Stimulated activated CD8-positive, alpha-beta memory T cell treated with anti-CD3 and anti-CD28 coated beads, Interleukin-15, amount 100 ng/mL, for 48 hours (primary cell): ENCODE data around the gene TMEM184B.

ENCODE experiments used
- DNase-seq, 2 donors: peaks; one replicate each; pipeline ENCODE4 v3.0.0-alpha.2; 2020; ENCODE audit warnings: low read depth in 2 of 2

Gene TMEM184B

DNA sequence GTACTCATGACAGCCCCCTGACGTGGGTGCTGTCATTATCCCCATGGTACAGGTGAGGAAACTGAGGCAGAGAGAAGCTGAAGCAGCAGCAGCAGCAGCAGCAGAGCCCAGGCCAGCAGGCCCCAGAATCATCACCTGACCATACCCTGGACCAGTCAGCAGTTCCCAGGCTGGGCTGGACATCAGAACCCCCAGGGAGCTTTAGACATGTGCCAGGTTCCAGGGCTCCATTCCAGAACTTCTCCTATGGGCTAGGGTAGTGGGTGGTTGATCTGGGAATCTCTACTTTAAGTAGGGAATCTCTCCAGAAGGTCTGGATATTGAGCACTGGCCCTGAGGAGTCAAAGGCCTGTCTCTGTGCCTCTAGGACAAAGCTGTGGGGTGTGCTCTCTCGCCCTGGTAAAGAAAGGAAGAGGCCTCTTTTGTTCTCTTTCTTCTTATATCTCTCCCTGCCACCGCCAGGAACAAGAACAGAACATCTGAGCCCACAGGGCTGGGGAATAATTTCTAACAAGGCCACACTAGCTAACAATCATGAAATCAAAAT lies 44.4 kb downstream of the TMEM184B start:
- no peak for DNase-seq

DNA sequence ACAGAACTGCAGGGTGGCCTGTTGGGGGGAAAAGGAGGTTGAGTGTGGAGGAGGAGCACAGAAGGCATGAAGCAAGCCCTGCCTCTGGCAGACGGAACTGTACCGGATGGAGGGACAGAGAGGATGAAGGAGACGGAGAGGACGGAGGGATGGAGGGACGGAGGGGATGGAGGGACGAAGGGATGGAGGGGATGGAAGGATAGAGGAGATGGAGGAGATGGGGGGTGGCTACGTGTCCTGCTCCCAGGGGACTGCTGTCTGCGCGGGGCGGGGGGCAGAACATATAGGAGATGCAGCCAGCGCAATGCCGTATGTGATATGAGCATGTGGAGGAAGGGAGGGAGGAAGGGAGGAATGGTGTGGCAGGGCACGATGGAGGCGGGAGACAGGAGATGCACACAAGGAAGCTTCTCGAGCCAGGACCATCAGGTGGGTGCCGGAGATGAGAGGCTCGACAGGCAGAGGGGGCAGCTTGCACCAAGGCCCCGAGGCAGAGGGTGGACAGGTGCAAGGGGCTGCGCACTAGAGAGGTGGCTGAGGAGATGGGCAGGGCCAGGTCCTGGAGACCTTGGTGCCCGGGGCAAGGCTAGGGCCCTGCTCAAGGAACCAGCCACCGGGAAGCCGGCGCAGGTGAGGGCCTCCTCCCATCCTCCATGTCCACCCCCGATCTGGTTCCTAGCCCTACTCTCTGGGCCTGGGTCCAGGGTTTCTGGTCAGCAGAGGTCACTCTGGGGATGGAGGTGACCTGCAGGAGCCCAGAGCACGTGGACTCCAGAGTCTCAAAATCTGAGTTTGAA lies 45.8 kb downstream of the TMEM184B start:
- no peak for DNase-seq

DNA sequence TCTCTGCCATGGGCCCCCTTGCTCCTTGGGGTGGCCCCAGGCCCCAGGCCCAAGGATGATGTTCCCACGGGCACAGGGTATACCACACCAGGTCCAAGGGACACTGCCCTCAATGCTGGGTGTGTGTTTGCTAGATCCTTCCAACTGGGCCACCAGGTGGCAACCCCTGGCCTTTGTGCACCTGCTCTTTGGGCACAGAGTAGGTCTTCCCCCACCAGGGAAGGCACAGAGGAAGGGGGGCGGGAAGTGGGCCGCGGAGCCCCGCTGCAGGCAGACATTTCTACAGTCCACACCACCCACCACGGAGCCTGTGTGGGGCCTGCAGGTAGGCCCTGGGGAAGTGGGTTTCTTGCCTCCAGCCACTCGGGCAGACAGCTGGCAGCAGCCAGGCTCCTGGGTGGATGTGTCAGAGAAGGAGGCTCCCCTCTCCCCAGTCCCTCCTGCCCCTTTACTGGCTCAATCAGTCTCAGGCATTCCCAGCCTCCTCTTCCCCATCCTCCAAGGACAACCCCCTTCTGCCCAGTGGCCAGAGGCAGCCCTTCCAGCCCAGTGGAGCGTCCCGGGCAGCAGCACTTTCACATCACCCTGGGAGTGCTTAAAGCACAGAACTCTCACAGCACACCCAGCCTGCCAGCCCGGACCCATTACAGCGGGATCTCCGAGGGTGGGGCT lies 49.4 kb downstream of the TMEM184B start:
- no peak for DNase-seq

DNA sequence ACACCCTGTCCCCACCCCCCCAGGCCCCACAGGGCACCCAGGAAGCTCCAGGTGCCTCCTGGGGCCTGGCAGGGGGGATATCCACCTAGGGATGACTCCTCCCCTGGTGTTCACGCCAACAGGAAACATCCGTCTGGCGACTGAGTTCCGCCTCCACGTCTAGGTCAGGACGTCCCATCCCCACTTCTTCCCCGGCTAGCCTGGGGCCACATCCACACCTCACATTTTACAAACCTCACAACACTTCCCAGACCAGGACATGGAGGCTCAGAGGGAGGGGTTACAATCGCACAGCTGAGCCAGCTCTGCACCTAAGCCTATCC lies 50.1 kb downstream of the TMEM184B start:
- DNase-seq = no peak

DNA sequence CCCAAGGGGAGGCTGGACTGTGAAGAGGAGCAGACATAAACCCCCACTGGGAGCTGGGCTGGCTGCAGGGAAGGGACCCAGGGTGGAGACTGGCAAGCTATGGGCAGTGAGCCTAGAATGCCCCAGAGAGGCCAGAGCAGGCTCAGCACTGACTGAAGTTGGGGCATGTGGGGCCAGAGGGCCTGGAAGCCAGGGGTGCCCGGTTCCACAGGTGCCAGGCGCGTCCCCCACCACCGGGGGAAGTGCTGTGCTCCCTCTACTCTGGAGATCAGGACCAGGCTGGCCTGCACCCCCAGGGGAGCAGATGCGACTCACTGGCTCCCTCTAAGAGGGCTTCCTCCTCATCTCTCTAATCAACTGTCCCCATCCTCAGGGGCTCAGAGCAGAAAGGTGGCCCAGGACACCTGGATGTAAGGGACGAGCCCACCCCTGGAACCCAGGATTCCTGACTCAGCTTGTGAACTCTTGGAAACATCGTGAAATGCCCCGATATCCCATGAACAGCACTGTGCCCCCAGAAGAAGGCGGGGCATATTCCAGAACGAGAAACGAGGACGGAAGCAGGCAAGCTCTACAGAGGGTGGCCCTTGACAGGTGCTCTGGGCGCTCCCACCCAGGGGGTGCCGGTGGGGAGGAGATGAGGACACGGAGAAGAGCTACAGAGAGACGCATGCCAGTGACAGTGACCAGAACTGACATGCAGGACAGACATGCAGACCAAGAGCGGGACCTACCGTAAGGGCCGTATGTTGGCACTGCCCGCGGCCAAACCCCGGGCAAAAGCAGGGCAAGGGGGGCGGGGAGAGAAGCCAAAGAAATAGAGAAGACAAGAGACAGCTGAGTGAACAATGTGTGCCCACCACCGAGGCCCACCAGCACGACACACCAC lies 50.7 kb downstream of the TMEM184B start:
- no peak for DNase-seq

DNA sequence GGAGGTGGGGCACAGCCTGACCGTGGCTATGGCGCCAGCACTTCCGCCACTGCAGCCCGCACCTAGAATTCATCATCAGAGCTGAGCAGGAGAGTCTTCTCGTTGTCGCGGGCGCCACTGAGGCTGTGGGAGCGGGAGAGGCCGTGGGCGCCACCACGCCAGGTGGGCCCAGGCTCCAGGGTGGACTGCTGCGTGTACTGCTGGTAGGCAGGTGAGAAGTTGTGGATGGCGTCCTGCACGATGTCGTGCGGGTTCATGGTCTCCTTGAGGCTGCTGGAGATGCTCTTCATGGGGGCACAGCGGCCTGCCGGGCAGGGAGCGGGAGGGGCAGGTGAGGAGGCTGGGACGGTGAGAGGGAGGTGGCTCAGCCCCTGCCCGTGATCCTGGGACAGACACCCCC lies 51.4 kb downstream of the TMEM184B start:
- no peak for DNase-seq

DNA sequence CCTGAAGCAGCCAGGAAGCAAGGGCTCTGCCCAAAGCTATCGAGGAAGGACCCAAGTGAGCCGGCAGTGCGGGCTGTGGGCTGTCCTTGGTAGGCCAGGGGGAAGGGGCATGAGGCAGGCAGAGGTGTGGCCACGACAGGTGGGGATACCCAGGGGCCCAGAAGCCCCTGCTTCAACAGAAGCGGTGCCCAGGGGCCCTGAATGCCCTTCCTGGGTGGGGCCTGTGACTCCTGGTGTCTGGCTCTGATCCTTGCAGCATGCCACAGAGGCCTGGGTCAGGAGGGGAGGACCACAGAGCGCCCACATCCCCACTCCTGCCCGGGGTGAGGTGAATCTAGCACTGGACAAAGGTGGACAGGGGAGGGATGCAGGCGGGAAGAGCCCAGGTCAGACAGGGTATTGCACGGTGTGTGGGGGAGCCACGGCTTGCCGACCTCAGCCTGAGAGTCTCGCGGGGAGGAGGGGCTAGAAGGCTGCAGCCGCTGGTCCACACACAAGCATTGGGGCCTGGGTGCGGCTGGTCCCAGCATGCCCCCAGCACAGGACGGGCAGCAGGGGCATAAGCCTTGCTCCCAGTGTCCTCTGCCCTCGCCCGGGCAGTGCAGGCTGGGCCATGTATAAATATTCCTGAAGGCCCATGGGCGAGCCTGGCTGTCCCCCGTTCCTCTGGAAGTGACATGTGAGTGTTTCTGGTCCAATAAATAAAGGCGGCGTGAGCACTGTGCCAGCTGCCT lies 52.0 kb downstream of the TMEM184B start:
- no peak for DNase-seq

GRCh38 chr22:38220163-38220562 lies 52.6 kb downstream of the TMEM184B start:
- DNase-seq = no peak

DNA sequence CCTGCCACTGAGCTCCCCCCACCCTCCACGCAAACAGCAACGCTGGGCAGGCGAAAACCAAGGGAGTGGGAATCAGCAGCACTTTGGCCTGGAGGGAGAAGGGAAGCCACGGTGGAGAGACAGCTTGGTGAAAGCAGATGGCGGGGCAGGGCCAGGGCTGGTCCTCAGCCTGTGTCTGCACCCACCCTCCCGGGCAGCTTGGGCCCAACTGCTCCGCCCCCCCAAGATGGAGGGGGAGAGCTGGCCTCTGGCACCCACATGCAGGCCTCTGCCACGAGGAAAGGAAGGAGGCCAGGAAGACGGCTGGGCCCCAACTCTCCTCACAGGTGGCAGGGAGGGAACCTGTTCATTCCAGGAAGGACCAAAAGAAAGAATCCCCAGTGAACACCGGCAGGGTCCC lies 53.2 kb downstream of the TMEM184B start:
- no peak for DNase-seq

DNA sequence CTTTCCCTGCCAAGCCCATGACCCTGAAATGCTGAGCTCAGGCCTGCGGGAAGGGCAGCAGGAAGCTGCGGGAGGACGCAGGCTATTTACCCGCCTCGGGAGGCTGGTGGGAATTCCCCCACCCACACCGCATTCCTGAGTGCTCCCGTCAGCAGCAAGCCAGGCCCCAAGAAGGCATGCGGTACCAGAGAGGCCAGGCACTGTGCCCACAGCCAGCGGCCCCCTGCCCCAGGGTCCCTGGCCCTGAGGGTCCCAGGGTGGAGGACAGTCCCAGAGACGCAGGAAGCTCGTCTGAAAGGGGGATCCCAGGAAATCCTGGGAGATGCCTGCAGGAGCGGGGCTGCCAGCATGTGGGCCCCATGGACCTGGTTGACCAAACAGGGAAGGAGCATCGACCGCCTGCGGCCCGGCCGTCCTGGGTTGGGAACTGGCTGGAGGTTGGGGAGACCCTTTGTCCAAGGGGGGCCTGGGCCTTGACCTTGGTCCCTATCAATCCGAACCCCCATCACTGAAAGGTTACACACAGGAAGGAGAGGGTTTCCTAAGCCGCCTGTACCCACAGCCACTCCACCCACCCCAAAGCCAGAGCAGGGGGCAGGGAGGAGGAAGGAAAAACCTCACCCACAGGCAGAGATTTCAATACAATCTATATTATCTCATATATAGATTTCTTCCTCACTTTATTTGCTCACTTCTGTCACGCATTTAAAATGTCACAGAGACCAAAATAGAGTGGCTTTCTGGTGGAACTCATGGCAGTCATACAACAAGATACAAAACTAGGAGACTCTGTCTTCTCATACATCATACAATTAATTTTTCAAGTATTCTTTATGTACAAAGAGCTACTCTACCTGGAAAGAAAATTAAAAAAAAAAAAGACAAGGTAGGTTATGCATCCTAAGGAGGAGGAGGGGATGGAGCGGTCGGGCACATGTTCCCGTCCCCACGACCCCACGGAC lies 53.9 kb downstream of the TMEM184B start:
- DNase-seq = no peak

DNA sequence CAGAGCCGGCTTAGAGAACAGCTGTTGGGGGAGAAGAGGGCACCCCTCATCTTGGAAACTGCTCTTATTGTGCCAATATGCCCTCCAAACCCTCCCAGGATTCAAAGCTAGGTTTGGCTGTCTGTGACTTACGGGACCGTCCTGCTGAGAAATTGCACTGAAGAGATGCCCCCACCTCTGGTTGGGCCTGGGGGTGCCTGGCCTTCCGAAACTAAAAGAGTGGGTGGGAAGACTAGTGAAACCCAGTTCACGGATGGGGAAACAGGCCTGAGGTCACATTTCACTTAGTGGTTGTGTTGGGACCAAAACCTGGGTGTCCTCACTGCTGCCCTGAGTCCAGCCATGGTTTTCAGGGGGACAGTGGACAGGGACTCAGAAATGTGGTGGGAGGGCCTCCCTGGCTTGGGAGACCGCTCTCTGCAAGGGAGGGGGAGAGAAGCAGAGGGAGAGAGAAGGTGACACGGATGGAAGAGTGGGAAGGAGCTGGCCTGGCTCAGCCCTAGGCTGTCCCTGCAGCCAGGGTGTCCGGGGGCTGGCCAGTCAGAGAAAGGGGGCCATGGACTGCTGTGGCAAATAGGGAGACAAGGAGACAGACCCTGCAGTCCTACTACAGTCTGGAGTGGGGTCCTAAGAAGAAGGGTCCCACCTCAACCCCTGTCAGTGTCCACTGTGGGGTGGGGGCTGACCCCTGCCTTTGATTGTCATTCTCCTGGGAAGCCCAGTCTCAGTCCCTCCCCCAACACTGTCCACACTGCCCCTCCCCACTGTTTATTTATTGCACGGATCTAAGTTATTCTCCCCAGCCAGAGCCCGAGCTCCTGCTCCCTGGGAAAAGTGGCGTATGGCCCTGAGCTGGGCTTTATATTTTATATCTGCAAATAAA lies 57.4 kb downstream of the TMEM184B start:
- DNase-seq = no peak

GRCh38 chr22:38214302-38215056 lies 58.3 kb downstream of the TMEM184B start:
- DNase-seq = peak in 1 of 2 donors; percentile 54

DNA sequence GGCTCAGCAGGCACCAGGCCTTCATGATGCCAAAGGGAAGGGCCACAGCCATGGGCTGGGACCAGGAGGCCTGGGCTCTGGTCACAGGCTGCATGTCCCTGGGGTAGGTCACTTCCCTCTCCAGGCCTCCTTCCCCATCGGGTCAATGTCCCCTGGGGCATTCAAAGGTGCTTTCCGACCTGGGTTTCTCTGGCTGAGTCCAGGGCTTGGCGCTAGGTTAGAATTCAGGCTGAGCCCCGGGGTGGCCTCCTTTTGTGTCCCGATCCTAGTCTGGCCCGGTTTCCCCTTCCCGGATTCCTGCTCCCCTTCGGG lies 58.9 kb downstream of the TMEM184B start:
- DNase-seq = no peak

GRCh38 chr22:38213319-38213989 lies 59.4 kb downstream of the TMEM184B start:
- no peak for DNase-seq

GRCh38 chr22:38212442-38212841 lies 60.4 kb downstream of the TMEM184B start:
- no peak for DNase-seq

DNA sequence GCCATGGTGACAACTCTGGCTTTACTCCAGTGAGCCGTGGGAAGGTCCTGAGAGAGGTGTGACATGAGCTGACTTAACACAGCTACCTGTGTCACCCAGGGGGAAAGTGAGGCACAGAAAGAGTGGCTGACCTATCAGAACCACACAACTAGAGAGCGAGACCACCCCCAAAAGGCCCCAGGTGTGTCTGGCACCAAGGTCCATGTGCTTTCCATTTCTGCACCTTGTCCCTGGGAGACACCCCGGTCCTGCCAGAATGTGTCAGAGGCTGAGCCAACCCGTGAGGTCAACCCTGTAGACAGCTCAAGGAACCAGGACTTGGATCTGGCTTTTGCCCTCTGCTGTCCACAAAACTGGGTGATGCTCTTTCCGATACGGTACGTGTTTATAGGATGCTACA lies 61.3 kb downstream of the TMEM184B start:
- no peak for DNase-seq

DNA sequence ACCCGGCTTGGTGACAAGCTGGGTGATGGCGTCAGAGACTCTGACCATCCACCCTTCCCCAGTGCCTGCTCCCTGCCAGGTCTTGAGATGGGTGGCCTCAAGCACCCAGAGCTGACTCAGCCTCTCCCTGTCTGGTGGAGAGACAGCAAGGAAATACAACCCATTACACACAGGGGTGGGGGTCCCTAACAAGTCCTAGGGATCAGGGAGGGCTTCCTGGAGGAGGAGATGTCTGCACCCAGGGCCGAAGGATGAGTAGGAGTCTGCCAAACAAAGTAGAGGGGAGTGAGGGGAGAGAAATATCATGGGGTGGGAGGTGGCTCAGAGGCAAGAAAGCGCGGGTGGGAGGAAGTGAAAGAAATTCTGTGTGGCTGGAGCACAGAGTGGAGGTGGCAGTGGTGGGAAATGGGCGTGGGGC lies 64.2 kb downstream of the TMEM184B start:
- DNase-seq = no peak

DNA sequence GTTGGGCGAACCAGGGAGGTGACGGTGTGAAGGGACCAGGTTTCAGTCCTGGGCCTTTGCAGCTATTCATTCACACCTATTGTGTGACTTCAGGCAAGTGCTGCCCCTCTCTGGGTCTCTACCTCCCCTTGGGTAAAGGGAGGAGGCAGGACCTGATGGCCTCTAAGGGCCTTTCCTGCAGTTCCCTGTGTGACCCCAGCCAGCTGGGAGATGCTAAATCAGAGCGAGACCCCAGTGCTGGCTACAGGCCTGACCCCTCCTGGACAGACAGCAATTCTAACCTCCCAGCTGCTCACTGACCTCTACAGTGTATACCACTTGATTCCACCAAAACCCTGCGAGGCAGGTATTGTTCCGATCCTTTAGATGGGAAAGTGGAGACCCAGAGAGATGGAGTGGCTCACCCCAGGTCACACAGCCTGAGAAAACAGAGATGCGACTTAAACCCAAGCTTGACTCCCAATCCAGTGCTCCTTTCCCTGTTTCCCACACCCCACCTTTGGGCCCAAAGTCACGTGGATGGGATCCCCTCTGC lies 64.8 kb downstream of the TMEM184B start:
- no peak for DNase-seq
